Endothelial cell of umbilical vein (primary cell): Measurements from ENCODE around the gene IPO9. TPM values are rescaled to one million over a fixed set of nuclear protein-coding genes. Genes with fewer than 3 reads are reported as not detected.

Experiments used
- BruUV-seq: library from RNA; stranded (reverse); fragments of 400-500 nt; replicated peaks from 2 replicates; lab custom pipeline; 2021; lab: Mats Ljungman, UMichigan
- CTCF ChIA-PET: fragments of 300-600, 350-600 bp; sonication (Branson Sonifier 250); formaldehyde crosslinking; loops from one replicate; lab custom pipeline; 2021; ENCODE audit warnings: antibody characterized with exemption, inconsistent platforms; lab: Charles Lee
- POLR2A ChIA-PET: fragments of 300-600, 350-600 bp; sonication (Branson Sonifier 250); formaldehyde crosslinking; loops from one replicate; lab custom pipeline; 2021; ENCODE audit warnings: antibody characterized with exemption, inconsistent platforms; lab: Charles Lee
- DNase-seq: peaks from one replicate; pipeline ENCODE4 v3.0.0-alpha.2; 2011; ENCODE audit warnings: low read depth, low spot score
- FAIRE-seq: peaks from 2 replicates; lab custom pipeline; 2011; peaks lifted over from hg19 to GRCh38; lab: Jason Lieb, UNC
- H2AFZ ChIP-seq: 2 replicates; pipeline ENCODE4 v1.6.0; 2012; ENCODE audit warnings: low read depth, low read length, control low read depth, inconsistent platforms
- H3K27ac ChIP-seq: 2 replicates; pipeline ENCODE4 v1.5.1; 2011; ENCODE audit warnings: low read depth, mild to moderate bottlenecking, control low read depth, low read length, moderate library complexity; ENCODE audit not compliant: insufficient read depth
- H3K27me3 ChIP-seq, 2 experiments: 2 replicates each; pipeline versions ENCODE4 v1.6.0 to v1.6.1; 2011; ENCODE audit warnings: low read length in 2 of 2, mixed read lengths in 1 of 2; ENCODE audit not compliant: control insufficient read depth in 2 of 2, insufficient read depth in 2 of 2
- H3K36me3 ChIP-seq, 2 experiments: 2 replicates in 1 of 2; 3 replicates in 1 of 2; pipeline ENCODE4 v1.5.1; 2011; ENCODE audit warnings: low read length in 2 of 2, mild to moderate bottlenecking in 1 of 2, moderate library complexity in 1 of 2; ENCODE audit not compliant: control insufficient read depth in 2 of 2, insufficient read depth in 2 of 2; ENCODE audit errors: extremely low read depth in 1 of 2
- H3K4me1 ChIP-seq: 3 replicates; pipeline ENCODE4 v1.5.1; 2011; ENCODE audit warnings: mild to moderate bottlenecking, low read length; ENCODE audit not compliant: control insufficient read depth, insufficient read depth; ENCODE audit errors: extremely low read depth
- H3K4me2 ChIP-seq: 2 replicates; pipeline ENCODE4 v1.6.1; 2011; ENCODE audit warnings: low read length, control low read depth, mixed read lengths; ENCODE audit not compliant: insufficient read depth
- H3K4me3 ChIP-seq, 3 experiments: fragments of 200-600 bp in 1 of 3; sonication (generic), shearing (Covaris generic) in 1 of 3; replicated peaks in 1 of 3; 2 replicates each; pipeline ENCODE4 v1.5.1; 2011 to 2016; ENCODE audit warnings: control low read depth in 3 of 3, low read length in 3 of 3, mild to moderate bottlenecking in 2 of 3, inconsistent platforms in 1 of 3, low read depth in 1 of 3, moderate library complexity in 1 of 3; ENCODE audit not compliant: insufficient read depth in 1 of 3
- H3K79me2 ChIP-seq: 2 replicates; pipeline ENCODE4 v1.6.0; 2012; ENCODE audit warnings: low read length, inconsistent platforms; ENCODE audit not compliant: control insufficient read depth, insufficient read depth
- H3K9ac ChIP-seq: replicated peaks from 2 replicates; pipeline ENCODE3; 2011; ENCODE audit warnings: low read length, control low read depth; ENCODE audit not compliant: insufficient read depth; ENCODE audit errors: extremely low read depth
- H3K9me1 ChIP-seq: replicated peaks from 3 replicates; pipeline ENCODE4 v1.6.0; 2011; ENCODE audit warnings: mild to moderate bottlenecking, low read length; ENCODE audit not compliant: control insufficient read depth, insufficient read depth; ENCODE audit errors: extremely low read depth
- H3K9me3 ChIP-seq: replicated peaks from 2 replicates; pipeline ENCODE4 v1.5.1; 2012; ENCODE audit warnings: low read length, inconsistent platforms; ENCODE audit not compliant: control insufficient read depth, insufficient read depth
- H4K20me1 ChIP-seq: replicated peaks from 2 replicates; pipeline ENCODE3; 2011; ENCODE audit warnings: mild to moderate bottlenecking, low read length; ENCODE audit not compliant: control insufficient read depth, insufficient read depth; ENCODE audit errors: extremely low read depth
- EZH2 ChIP-seq: IDR thresholded peaks from 2 replicates; pipeline ENCODE4 v1.6.1; 2012; ENCODE audit warnings: borderline replicate concordance, low read depth, mild to moderate bottlenecking, moderate library complexity, low read length, inconsistent platforms; ENCODE audit not compliant: severe bottlenecking
- FOS ChIP-seq: IDR thresholded peaks from 2 replicates; pipeline ENCODE4 v1.6.1; 2011; ENCODE audit warnings: mild to moderate bottlenecking, low read length, moderate library complexity, borderline replicate concordance; ENCODE audit not compliant: insufficient read depth
- GATA2 ChIP-seq: IDR thresholded peaks from 2 replicates; pipeline ENCODE4 v1.7.0; 2011; ENCODE audit warnings: low read depth, mild to moderate bottlenecking, moderate library complexity, mixed read lengths, low read length; ENCODE audit not compliant: insufficient read length, insufficient read depth
- JUN ChIP-seq: IDR thresholded peaks from 2 replicates; pipeline ENCODE4 v1.6.1; 2011; ENCODE audit warnings: borderline replicate concordance, low read depth; ENCODE audit not compliant: insufficient read length, insufficient read depth
- MAX ChIP-seq: IDR thresholded peaks from 2 replicates; pipeline ENCODE4 v1.6.1; 2011; ENCODE audit not compliant: insufficient read depth, insufficient read length
- MYC ChIP-seq: IDR thresholded peaks from one replicate; pipeline ENCODE4 v1.6.1; 2011; ENCODE audit warnings: mild to moderate bottlenecking, low read depth, low read length
- POLR2A ChIP-seq: IDR thresholded peaks from 2 replicates; pipeline ENCODE4 v1.6.1; 2012; ENCODE audit warnings: low read depth, mild to moderate bottlenecking, control low read depth, low read length
- POLR2AphosphoS5 ChIP-seq: IDR thresholded peaks from 2 replicates; pipeline ENCODE4 v1.6.1; 2012; ENCODE audit warnings: low read depth, mild to moderate bottlenecking, control low read depth, low read length, moderate library complexity; ENCODE audit not compliant: insufficient read depth
- dilution Hi-C: fragments of 300-500 bp; cut with MboI; formaldehyde crosslinking; loops from one replicate; pipeline ENCODE4 v1.15.0; 2019; ENCODE audit warnings: low sequenced_read_pairs; ENCODE audit not compliant: extremely low pct_ligation_motif_present
- intact Hi-C: fragments of 100-400 bp; cut with micrococcal nuclease; formaldehyde crosslinking; loops from one replicate; pipeline ENCODE4 v1.10.0; 2022
- polyA plus RNA-seq, 4 experiments: library from polyadenylated mRNA; depleted of rRNA in 3 of 4; stranded (reverse) in 3 of 4; unstranded in 1 of 4; fragments of >200 nt; gene quantifications; 2 replicates each; pipeline versions ENCODE4 v1.2.1 to v1.2.3, GENCODE V29; 2011 to 2012; ENCODE audit warnings: missing spikeins in 1 of 4
- total RNA-seq: library from RNA; stranded (reverse); gene quantifications from 2 replicates; pipeline ENCODE4 v1.2.3, GENCODE V29; 2021
- TF ChIP-seq, protein P1 (sequence below), 2 donors: IDR thresholded peaks; 1 replicate in 1 of 2; 2 replicates in 1 of 2; pipeline ENCODE4 v1.5.1; 2011; ENCODE audit warnings: low read length in 2 of 2, mild to moderate bottlenecking in 2 of 2, moderate library complexity in 2 of 2, control low read depth in 1 of 2, inconsistent platforms in 1 of 2, low read depth in 1 of 2; ENCODE audit not compliant: insufficient read depth in 1 of 2; ENCODE audit errors: extremely low read depth in 1 of 2

The IPO9 gene
- total and polyA plus RNA-seq, 2 donors (not counting 3 experiments of a cell fraction or from before 2014, with no cell fraction given): 53.4 to 104 TPM

- H3K36me3 ChIP-seq: no peaks in the 10 kb centered on the region
- H3K9me3 ChIP-seq: no peaks in the 10 kb centered on the region
- POLR2A ChIA-PET: no interaction called here
- TF ChIP-seq, protein P1, sequence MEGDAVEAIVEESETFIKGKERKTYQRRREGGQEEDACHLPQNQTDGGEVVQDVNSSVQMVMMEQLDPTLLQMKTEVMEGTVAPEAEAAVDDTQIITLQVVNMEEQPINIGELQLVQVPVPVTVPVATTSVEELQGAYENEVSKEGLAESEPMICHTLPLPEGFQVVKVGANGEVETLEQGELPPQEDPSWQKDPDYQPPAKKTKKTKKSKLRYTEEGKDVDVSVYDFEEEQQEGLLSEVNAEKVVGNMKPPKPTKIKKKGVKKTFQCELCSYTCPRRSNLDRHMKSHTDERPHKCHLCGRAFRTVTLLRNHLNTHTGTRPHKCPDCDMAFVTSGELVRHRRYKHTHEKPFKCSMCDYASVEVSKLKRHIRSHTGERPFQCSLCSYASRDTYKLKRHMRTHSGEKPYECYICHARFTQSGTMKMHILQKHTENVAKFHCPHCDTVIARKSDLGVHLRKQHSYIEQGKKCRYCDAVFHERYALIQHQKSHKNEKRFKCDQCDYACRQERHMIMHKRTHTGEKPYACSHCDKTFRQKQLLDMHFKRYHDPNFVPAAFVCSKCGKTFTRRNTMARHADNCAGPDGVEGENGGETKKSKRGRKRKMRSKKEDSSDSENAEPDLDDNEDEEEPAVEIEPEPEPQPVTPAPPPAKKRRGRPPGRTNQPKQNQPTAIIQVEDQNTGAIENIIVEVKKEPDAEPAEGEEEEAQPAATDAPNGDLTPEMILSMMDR (IDR thresholded peaks at IDR 0.05; ENCODE audit: extremely low read depth in 1 of 2, insufficient read depth in 1 of 2, low read depth in 1 of 2, low read length in 2 of 2): no peak
- TF ChIP-seq POLR2A: no peak
- no peak for TF ChIP-seq GATA2
- TF ChIP-seq MYC: no peak
- TF ChIP-seq MAX: no peak
- no peak for TF ChIP-seq POLR2AphosphoS5
- no peak for TF ChIP-seq EZH2
- no peak for TF ChIP-seq FOS
- TF ChIP-seq JUN: no peak
- H3K27me3 ChIP-seq: no peaks in the 10 kb centered on the region
- H3K9ac ChIP-seq: no peak overlapping the region
- no TSS peak for BruUV-seq
- dilution Hi-C loops (no loop called here), intact Hi-C loops (no loop called here)
- H2AFZ ChIP-seq: no peak overlapping the region
- H3K27ac ChIP-seq: no peak overlapping the region
- peaks cover 6% of the 10 kb centered on the region for H3K4me1 ChIP-seq
- CTCF ChIA-PET: interaction anchor here (1.5 to 2.4 kb wide), 3 partner anchors 12 to 82 kb away, joined by 5 to 21 read pairs (median 7); no protein-coding TSS in a partner anchor
- no peak overlapping the region for H3K4me3 ChIP-seq
- DNase-seq: no peak
- no peaks in the 10 kb centered on the region for H3K9me1 ChIP-seq
- H3K79me2 ChIP-seq: no peaks in the 10 kb centered on the region
- no peak for FAIRE-seq
- no peaks in the 10 kb centered on the region for H4K20me1 ChIP-seq
- H3K4me2 ChIP-seq: no peak overlapping the region
Measured at GRCh38 chr1:201890223-201890622, 61.3 kb downstream of the IPO9 start.
